Endothelial cell of umbilical vein (primary cell): ENCODE data around the gene TTC9B. TPM values are rescaled to one million over a fixed set of nuclear protein-coding genes. Genes with fewer than 3 reads are reported as not detected.

Experiments
- BruUV-seq: library from RNA; stranded (reverse); fragments of 400-500 nt; replicated peaks from 2 replicates; lab custom pipeline; 2021; lab: Mats Ljungman, UMichigan
- CTCF ChIA-PET: fragments of 300-600, 350-600 bp; sonication (Branson Sonifier 250); formaldehyde crosslinking; loops from one replicate; lab custom pipeline; 2021; ENCODE audit warnings: antibody characterized with exemption, inconsistent platforms; lab: Charles Lee
- POLR2A ChIA-PET: fragments of 300-600, 350-600 bp; sonication (Branson Sonifier 250); formaldehyde crosslinking; loops from one replicate; lab custom pipeline; 2021; ENCODE audit warnings: antibody characterized with exemption, inconsistent platforms; lab: Charles Lee
- DNase-seq: peaks from one replicate; pipeline ENCODE4 v3.0.0-alpha.2; 2011; ENCODE audit warnings: low read depth, low spot score
- FAIRE-seq: peaks from 2 replicates; lab custom pipeline; 2011; peaks lifted over from hg19 to GRCh38; lab: Jason Lieb, UNC
- H2AFZ ChIP-seq: 2 replicates; pipeline ENCODE4 v1.6.0; 2012; ENCODE audit warnings: low read depth, low read length, control low read depth, inconsistent platforms
- H3K27ac ChIP-seq: 2 replicates; pipeline ENCODE4 v1.5.1; 2011; ENCODE audit warnings: low read depth, mild to moderate bottlenecking, control low read depth, low read length, moderate library complexity; ENCODE audit not compliant: insufficient read depth
- H3K27me3 ChIP-seq, 2 experiments: 2 replicates each; pipeline versions ENCODE4 v1.6.0 to v1.6.1; 2011; ENCODE audit warnings: low read length in 2 of 2, mixed read lengths in 1 of 2; ENCODE audit not compliant: control insufficient read depth in 2 of 2, insufficient read depth in 2 of 2
- H3K36me3 ChIP-seq, 2 experiments: 2 replicates in 1 of 2; 3 replicates in 1 of 2; pipeline ENCODE4 v1.5.1; 2011; ENCODE audit warnings: low read length in 2 of 2, mild to moderate bottlenecking in 1 of 2, moderate library complexity in 1 of 2; ENCODE audit not compliant: control insufficient read depth in 2 of 2, insufficient read depth in 2 of 2; ENCODE audit errors: extremely low read depth in 1 of 2
- H3K4me1 ChIP-seq: 3 replicates; pipeline ENCODE4 v1.5.1; 2011; ENCODE audit warnings: mild to moderate bottlenecking, low read length; ENCODE audit not compliant: control insufficient read depth, insufficient read depth; ENCODE audit errors: extremely low read depth
- H3K4me2 ChIP-seq: 2 replicates; pipeline ENCODE4 v1.6.1; 2011; ENCODE audit warnings: low read length, control low read depth, mixed read lengths; ENCODE audit not compliant: insufficient read depth
- H3K4me3 ChIP-seq, 3 experiments: fragments of 200-600 bp in 1 of 3; sonication (generic), shearing (Covaris generic) in 1 of 3; replicated peaks in 1 of 3; 2 replicates each; pipeline ENCODE4 v1.5.1; 2011 to 2016; ENCODE audit warnings: control low read depth in 3 of 3, low read length in 3 of 3, mild to moderate bottlenecking in 2 of 3, inconsistent platforms in 1 of 3, low read depth in 1 of 3, moderate library complexity in 1 of 3; ENCODE audit not compliant: insufficient read depth in 1 of 3
- H3K79me2 ChIP-seq: 2 replicates; pipeline ENCODE4 v1.6.0; 2012; ENCODE audit warnings: low read length, inconsistent platforms; ENCODE audit not compliant: control insufficient read depth, insufficient read depth
- H3K9ac ChIP-seq: replicated peaks from 2 replicates; pipeline ENCODE3; 2011; ENCODE audit warnings: low read length, control low read depth; ENCODE audit not compliant: insufficient read depth; ENCODE audit errors: extremely low read depth
- H3K9me1 ChIP-seq: replicated peaks from 3 replicates; pipeline ENCODE4 v1.6.0; 2011; ENCODE audit warnings: mild to moderate bottlenecking, low read length; ENCODE audit not compliant: control insufficient read depth, insufficient read depth; ENCODE audit errors: extremely low read depth
- H3K9me3 ChIP-seq: replicated peaks from 2 replicates; pipeline ENCODE4 v1.5.1; 2012; ENCODE audit warnings: low read length, inconsistent platforms; ENCODE audit not compliant: control insufficient read depth, insufficient read depth
- H4K20me1 ChIP-seq: replicated peaks from 2 replicates; pipeline ENCODE3; 2011; ENCODE audit warnings: mild to moderate bottlenecking, low read length; ENCODE audit not compliant: control insufficient read depth, insufficient read depth; ENCODE audit errors: extremely low read depth
- EZH2 ChIP-seq: IDR thresholded peaks from 2 replicates; pipeline ENCODE4 v1.6.1; 2012; ENCODE audit warnings: borderline replicate concordance, low read depth, mild to moderate bottlenecking, moderate library complexity, low read length, inconsistent platforms; ENCODE audit not compliant: severe bottlenecking
- FOS ChIP-seq: IDR thresholded peaks from 2 replicates; pipeline ENCODE4 v1.6.1; 2011; ENCODE audit warnings: mild to moderate bottlenecking, low read length, moderate library complexity, borderline replicate concordance; ENCODE audit not compliant: insufficient read depth
- JUN ChIP-seq: IDR thresholded peaks from 2 replicates; pipeline ENCODE4 v1.6.1; 2011; ENCODE audit warnings: borderline replicate concordance, low read depth; ENCODE audit not compliant: insufficient read length, insufficient read depth
- MYC ChIP-seq: IDR thresholded peaks from one replicate; pipeline ENCODE4 v1.6.1; 2011; ENCODE audit warnings: mild to moderate bottlenecking, low read depth, low read length
- POLR2A ChIP-seq: IDR thresholded peaks from 2 replicates; pipeline ENCODE4 v1.6.1; 2012; ENCODE audit warnings: low read depth, mild to moderate bottlenecking, control low read depth, low read length
- POLR2AphosphoS5 ChIP-seq: IDR thresholded peaks from 2 replicates; pipeline ENCODE4 v1.6.1; 2012; ENCODE audit warnings: low read depth, mild to moderate bottlenecking, control low read depth, low read length, moderate library complexity; ENCODE audit not compliant: insufficient read depth
- dilution Hi-C: fragments of 300-500 bp; cut with MboI; formaldehyde crosslinking; loops from one replicate; pipeline ENCODE4 v1.15.0; 2019; ENCODE audit warnings: low sequenced_read_pairs; ENCODE audit not compliant: extremely low pct_ligation_motif_present
- intact Hi-C: fragments of 100-400 bp; cut with micrococcal nuclease; formaldehyde crosslinking; loops from one replicate; pipeline ENCODE4 v1.10.0; 2022
- polyA plus RNA-seq, 4 experiments: library from polyadenylated mRNA; depleted of rRNA in 3 of 4; stranded (reverse) in 3 of 4; unstranded in 1 of 4; fragments of >200 nt; gene quantifications; 2 replicates each; pipeline versions ENCODE4 v1.2.1 to v1.2.3, GENCODE V29; 2011 to 2012; ENCODE audit warnings: missing spikeins in 1 of 4
- total RNA-seq: library from RNA; stranded (reverse); gene quantifications from 2 replicates; pipeline ENCODE4 v1.2.3, GENCODE V29; 2021
- TF ChIP-seq, protein P1 (sequence below), 2 donors: IDR thresholded peaks; 1 replicate in 1 of 2; 2 replicates in 1 of 2; pipeline ENCODE4 v1.5.1; 2011; ENCODE audit warnings: low read length in 2 of 2, mild to moderate bottlenecking in 2 of 2, moderate library complexity in 2 of 2, control low read depth in 1 of 2, inconsistent platforms in 1 of 2, low read depth in 1 of 2; ENCODE audit not compliant: insufficient read depth in 1 of 2; ENCODE audit errors: extremely low read depth in 1 of 2

TTC9B gene
- total and polyA plus RNA-seq, 2 donors (not counting 3 experiments of a cell fraction or from before 2014, with no cell fraction given): not detected

DNA sequence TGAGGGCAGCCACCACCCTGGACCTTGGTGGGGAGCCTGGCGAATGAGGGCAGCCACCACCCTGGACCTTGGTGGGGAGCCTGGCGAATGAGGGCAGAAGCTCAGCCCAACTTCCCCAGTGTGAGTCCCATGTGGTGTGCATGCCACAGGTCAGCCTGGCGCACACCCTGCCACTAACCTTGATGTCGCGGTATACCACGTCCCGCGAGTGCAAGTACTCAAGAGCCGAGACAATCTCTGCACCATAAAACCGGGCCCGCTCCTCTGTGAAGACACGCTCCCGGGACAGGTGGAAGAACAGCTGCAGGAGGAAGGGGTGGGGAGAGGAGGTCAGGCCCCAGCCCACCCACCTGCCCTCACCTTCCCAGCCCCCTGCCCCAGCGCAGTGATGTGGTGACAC lies 19.6 kb upstream of the TTC9B start:
- FAIRE-seq (no peak), DNase-seq (no peak)
- H4K20me1 ChIP-seq: no peaks in the 10 kb centered on the region
- H3K9ac ChIP-seq: no peak overlapping the region
- H3K9me3 ChIP-seq: no peaks in the 10 kb centered on the region
- no peaks in the 10 kb centered on the region for H3K9me1 ChIP-seq
- peaks cover 4 to 39% of the 10 kb centered on the region in 2 experiments for H3K36me3 ChIP-seq
- H3K79me2 ChIP-seq: no peaks in the 10 kb centered on the region
- TF ChIP-seq POLR2A: no peak
- TF ChIP-seq, protein P1, sequence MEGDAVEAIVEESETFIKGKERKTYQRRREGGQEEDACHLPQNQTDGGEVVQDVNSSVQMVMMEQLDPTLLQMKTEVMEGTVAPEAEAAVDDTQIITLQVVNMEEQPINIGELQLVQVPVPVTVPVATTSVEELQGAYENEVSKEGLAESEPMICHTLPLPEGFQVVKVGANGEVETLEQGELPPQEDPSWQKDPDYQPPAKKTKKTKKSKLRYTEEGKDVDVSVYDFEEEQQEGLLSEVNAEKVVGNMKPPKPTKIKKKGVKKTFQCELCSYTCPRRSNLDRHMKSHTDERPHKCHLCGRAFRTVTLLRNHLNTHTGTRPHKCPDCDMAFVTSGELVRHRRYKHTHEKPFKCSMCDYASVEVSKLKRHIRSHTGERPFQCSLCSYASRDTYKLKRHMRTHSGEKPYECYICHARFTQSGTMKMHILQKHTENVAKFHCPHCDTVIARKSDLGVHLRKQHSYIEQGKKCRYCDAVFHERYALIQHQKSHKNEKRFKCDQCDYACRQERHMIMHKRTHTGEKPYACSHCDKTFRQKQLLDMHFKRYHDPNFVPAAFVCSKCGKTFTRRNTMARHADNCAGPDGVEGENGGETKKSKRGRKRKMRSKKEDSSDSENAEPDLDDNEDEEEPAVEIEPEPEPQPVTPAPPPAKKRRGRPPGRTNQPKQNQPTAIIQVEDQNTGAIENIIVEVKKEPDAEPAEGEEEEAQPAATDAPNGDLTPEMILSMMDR (IDR thresholded peaks at IDR 0.05; ENCODE audit: extremely low read depth in 1 of 2, insufficient read depth in 1 of 2, low read depth in 1 of 2, low read length in 2 of 2): no peak
- no peak for TF ChIP-seq POLR2AphosphoS5
- no peak for TF ChIP-seq JUN
- no peak for TF ChIP-seq MYC
- no peak for TF ChIP-seq EZH2
- TF ChIP-seq FOS: no peak
- intact Hi-C loops: no loop called here
- peaks cover 20% of the 10 kb centered on the region for H3K4me1 ChIP-seq
- no peak overlapping the region for H3K27ac ChIP-seq
- H2AFZ ChIP-seq: no peak overlapping the region
- ChIA-PET POLR2A (no interaction called here), CTCF (no interaction called here)
- H3K4me3 ChIP-seq: no peak overlapping the region
- H3K4me2 ChIP-seq: no peak overlapping the region
- dilution Hi-C loops: no loop called here
- no peaks in the 10 kb centered on the region for H3K27me3 ChIP-seq
- BruUV-seq: no TSS peak
